ENCODE results near the gene SMYD1.
A peak's percentile ranks its signal among the peaks of the same experiment; 100 is the strongest.
"Not testable (repeated sequence)": the region's sequence is repeated elsewhere in the genome, so short reads cannot be mapped to it uniquely, and the experiment has no call there.

Gene SMYD1

DNA sequence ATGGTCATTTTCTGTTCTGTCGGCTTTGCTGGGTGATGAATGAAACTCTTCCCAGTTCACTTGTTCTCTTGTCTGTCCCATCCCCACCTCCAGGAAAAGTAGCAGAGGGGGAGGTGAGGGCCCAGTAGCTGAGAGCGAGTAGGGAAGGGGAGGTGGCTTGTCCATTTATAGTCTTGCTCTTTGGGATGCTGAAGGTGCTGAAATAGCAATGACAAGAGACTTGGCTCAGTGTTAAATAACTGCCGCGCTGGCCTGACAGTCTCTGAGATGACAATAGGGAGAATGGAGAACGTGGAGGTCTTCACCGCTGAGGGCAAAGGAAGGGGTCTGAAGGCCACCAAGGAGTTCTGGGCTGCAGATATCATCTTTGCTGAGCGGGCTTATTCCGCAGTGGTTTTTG lies at the start of gene SMYD1:
TSS of gene SMYD1 (plus strand) at position 228 of the 400 bp plus-strand sequence. CDS start at position 268, 40 bp downstream.
- Mint-ChIP-seq H3K36me3 (ENCODE audit: low read depth) (no peaks in the 10 kb centered on the region), H3K4me1 (ENCODE audit: low read depth) (peaks cover 5% of the 10 kb centered on the region), H3K27me3 (no peaks in the 10 kb centered on the region), H3K9me3 (no peaks in the 10 kb centered on the region), H3K27ac (no peak within 1 kb of the TSS), H3K4me3 (no peak within 1 kb of the TSS)

DNA sequence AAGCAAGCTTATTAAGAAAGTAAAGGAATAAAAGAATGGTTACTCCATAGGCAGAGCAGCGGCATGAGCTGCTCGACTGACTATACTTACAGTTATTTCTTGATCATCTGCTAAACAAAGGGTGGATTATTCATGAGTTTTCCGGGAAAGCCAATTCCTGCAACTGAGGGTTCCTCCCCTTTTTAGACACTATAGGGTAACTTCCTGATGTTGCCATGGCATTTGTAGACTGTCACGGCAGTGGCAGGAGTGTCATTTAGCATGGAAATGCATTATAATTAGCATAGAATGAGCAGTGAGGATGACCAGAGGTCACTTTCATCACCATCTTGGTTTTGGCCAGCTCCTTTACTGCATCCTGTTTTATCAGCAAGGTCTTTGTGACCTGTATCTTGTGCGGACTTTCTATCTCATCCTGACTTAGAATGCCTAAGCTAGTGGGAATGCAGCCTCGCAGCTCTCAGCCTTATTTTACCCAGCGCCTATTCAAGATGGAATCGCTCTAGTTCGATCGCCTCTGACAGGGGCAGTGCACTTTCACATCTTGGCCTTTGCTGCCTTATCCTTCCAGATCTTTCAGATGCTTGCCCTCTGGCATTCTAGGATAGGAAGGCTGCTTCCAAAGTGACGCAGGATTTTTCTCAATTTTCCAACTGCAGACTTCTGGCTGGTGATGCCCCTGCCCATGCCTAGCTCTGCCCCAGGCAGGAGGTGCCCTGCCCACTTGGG lies 49.4 kb upstream of the SMYD1 start:
- H3K4me1 Mint-ChIP-seq (ENCODE audit: low read depth) = peaks cover 26% of the 10 kb centered on the region
- H3K36me3 Mint-ChIP-seq (ENCODE audit: low read depth); H3K9me3 Mint-ChIP-seq; H3K27me3 Mint-ChIP-seq; H3K27ac Mint-ChIP-seq: not testable (repeated sequence)
- H3K4me3 Mint-ChIP-seq = peak overlapping the region; percentile 43

GRCh38 chr2:88018909-88019308 lies 48.7 kb upstream of the SMYD1 start:
- Mint-ChIP-seq H3K4me3 (no peak overlapping the region), H3K27me3 (no peaks in the 10 kb centered on the region), H3K27ac (no peak overlapping the region), H3K4me1 (ENCODE audit: low read depth) (peaks cover 26% of the 10 kb centered on the region), H3K36me3 (ENCODE audit: low read depth) (peaks cover 6% of the 10 kb centered on the region), H3K9me3 (peaks cover 7% of the 10 kb centered on the region)

- H3K36me3 Mint-ChIP-seq (ENCODE audit: low read depth) = peaks cover 6% of the 10 kb centered on the region
- peaks cover 20% of the 10 kb centered on the region for H3K4me1 Mint-ChIP-seq (ENCODE audit: low read depth)
- H3K9me3 Mint-ChIP-seq = peaks cover 7% of the 10 kb centered on the region
- no peak overlapping the region for H3K27ac Mint-ChIP-seq
- no peak overlapping the region for H3K4me3 Mint-ChIP-seq
- H3K27me3 Mint-ChIP-seq = no peaks in the 10 kb centered on the region
Observed at GRCh38 chr2:88019985-88020384, 47.6 kb upstream of the SMYD1 start.

DNA sequence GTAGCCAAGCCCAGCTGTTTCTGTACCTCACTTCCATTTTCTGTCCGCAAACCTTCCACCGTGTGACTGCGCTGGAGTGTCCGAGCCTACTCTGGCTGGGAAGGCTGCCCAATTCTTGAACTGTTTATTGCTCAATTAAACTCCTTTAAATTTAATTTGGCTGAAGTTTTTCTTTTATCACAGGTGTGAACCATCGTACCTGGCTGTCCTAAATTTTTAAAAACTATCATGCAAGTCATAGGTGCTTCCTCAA lies 45.0 kb upstream of the SMYD1 start:
- H3K36me3 Mint-ChIP-seq (ENCODE audit: low read depth) = peaks cover 17% of the 10 kb centered on the region
- peaks cover 7% of the 10 kb centered on the region for H3K9me3 Mint-ChIP-seq
- no peaks in the 10 kb centered on the region for H3K27me3 Mint-ChIP-seq
- H3K4me1 Mint-ChIP-seq (ENCODE audit: low read depth) = peaks cover 13% of the 10 kb centered on the region
- no peak overlapping the region for H3K4me3 Mint-ChIP-seq
- no peak overlapping the region for H3K27ac Mint-ChIP-seq

GRCh38 chr2:88024509-88024908 lies 43.1 kb upstream of the SMYD1 start:
- peaks cover 32% of the 10 kb centered on the region for H3K36me3 Mint-ChIP-seq (ENCODE audit: low read depth)
- H3K4me1 Mint-ChIP-seq (ENCODE audit: low read depth) = peaks cover 28% of the 10 kb centered on the region
- no peaks in the 10 kb centered on the region for H3K9me3 Mint-ChIP-seq
- H3K27ac Mint-ChIP-seq = no peak overlapping the region
- no peak overlapping the region for H3K4me3 Mint-ChIP-seq
- no peaks in the 10 kb centered on the region for H3K27me3 Mint-ChIP-seq

GRCh38 chr2:88027697-88028389 lies 39.8 kb upstream of the SMYD1 start:
- peaks cover 28% of the 10 kb centered on the region for H3K4me1 Mint-ChIP-seq (ENCODE audit: low read depth)
- peak overlapping the region; percentile 78 for H3K4me3 Mint-ChIP-seq
- H3K9me3 Mint-ChIP-seq = no peaks in the 10 kb centered on the region
- peak overlapping the region; percentile 92 for H3K27ac Mint-ChIP-seq
- H3K36me3 Mint-ChIP-seq (ENCODE audit: low read depth) = peaks cover 40% of the 10 kb centered on the region
- no peaks in the 10 kb centered on the region for H3K27me3 Mint-ChIP-seq

DNA sequence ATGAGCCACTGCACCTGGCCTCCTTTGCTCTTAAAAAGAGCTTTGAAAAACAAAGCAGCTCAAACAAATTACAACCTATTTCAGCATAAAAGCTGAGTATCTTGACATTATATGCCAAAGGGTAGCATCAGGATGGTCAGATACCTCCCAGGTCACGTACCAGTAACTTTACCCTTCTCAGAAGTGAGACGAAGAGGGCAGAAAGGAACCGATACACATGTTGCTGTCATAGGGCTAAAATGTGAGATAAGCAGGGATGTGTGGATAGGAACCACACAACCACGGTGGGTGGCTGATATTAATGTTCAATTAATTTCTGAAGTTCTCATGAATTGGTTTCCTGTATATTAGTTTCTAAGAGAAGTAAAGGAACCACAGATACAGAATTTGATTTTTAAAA lies 38.7 kb upstream of the SMYD1 start:
- H3K9me3 Mint-ChIP-seq = no peaks in the 10 kb centered on the region
- no peak overlapping the region for H3K4me3 Mint-ChIP-seq
- H3K36me3 Mint-ChIP-seq (ENCODE audit: low read depth) = peaks cover 42% of the 10 kb centered on the region
- H3K4me1 Mint-ChIP-seq (ENCODE audit: low read depth) = peaks cover 33% of the 10 kb centered on the region
- no peaks in the 10 kb centered on the region for H3K27me3 Mint-ChIP-seq
- peak overlapping the region; percentile 71 for H3K27ac Mint-ChIP-seq

DNA sequence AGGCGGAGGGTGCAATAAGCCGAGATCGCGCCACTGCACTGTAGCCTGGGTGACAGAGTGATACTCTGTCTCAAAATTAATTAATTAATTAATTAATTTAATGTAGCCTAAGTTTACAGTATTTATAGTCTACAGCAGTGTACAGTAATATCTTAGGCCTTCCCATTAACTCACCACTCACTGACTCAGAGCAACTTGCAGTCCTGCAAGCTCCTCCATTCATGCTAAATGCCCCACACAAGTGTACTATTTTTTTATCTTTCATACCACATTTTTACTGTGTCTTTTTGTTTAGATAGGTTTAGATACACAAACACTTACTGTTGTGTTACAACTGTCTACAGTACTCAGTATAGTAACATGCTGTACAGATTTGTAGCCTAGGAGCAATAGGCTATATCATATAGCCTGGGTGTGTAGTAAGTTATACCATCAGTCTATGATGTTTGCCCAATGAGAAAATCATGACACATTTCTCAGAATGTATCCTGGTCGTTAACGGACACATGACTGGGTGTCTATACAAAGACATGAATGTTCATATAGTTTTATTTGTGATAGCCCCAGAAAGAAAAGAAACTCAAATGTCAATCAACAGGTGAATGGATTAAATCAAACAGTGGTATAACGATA lies 35.4 kb upstream of the SMYD1 start:
- no peak overlapping the region for H3K4me3 Mint-ChIP-seq
- H3K27ac Mint-ChIP-seq = no peak overlapping the region
- H3K9me3 Mint-ChIP-seq = peaks cover 6% of the 10 kb centered on the region
- H3K4me1 Mint-ChIP-seq (ENCODE audit: low read depth) = peaks cover 41% of the 10 kb centered on the region
- H3K27me3 Mint-ChIP-seq = no peaks in the 10 kb centered on the region
- H3K36me3 Mint-ChIP-seq (ENCODE audit: low read depth) = peaks cover 50% of the 10 kb centered on the region

- Mint-ChIP-seq H3K4me1 (ENCODE audit: low read depth) (peaks cover 47% of the 10 kb centered on the region), H3K9me3 (peaks cover 15% of the 10 kb centered on the region), H3K4me3 (no peak overlapping the region), H3K27ac (no peak overlapping the region), H3K27me3 (no peaks in the 10 kb centered on the region), H3K36me3 (ENCODE audit: low read depth) (peaks cover 42% of the 10 kb centered on the region)
Observed at GRCh38 chr2:88036182-88036581, 31.4 kb upstream of the SMYD1 start.

GRCh38 chr2:88036606-88037005 lies 31.0 kb upstream of the SMYD1 start:
- H3K27ac Mint-ChIP-seq = peak overlapping the region; percentile 33

GRCh38 chr2:88038263-88039105 lies 29.1 kb upstream of the SMYD1 start:
- peaks cover 60% of the 10 kb centered on the region for H3K4me1 Mint-ChIP-seq (ENCODE audit: low read depth)

More at GRCh38 chr2:88036606-88037005, 31.0 kb upstream of the SMYD1 start:
- no peaks in the 10 kb centered on the region for H3K27me3 Mint-ChIP-seq
- peaks cover 15% of the 10 kb centered on the region for H3K9me3 Mint-ChIP-seq
- no peak overlapping the region for H3K4me3 Mint-ChIP-seq
- H3K36me3 Mint-ChIP-seq (ENCODE audit: low read depth) = peaks cover 42% of the 10 kb centered on the region
- H3K4me1 Mint-ChIP-seq (ENCODE audit: low read depth) = peaks cover 50% of the 10 kb centered on the region

GRCh38 chr2:88042476-88042875 lies 25.1 kb upstream of the SMYD1 start:
- Mint-ChIP-seq H3K4me1 (ENCODE audit: low read depth) (peaks cover 69% of the 10 kb centered on the region), H3K27me3 (no peaks in the 10 kb centered on the region), H3K27ac (no peak overlapping the region), H3K36me3 (ENCODE audit: low read depth) (peaks cover 22% of the 10 kb centered on the region), H3K4me3 (no peak overlapping the region), H3K9me3 (peaks cover 9% of the 10 kb centered on the region)

More at GRCh38 chr2:88038263-88039105, 29.1 kb upstream of the SMYD1 start:
- Mint-ChIP-seq H3K27me3 (no peaks in the 10 kb centered on the region), H3K27ac (peak overlapping the region; percentile 81), H3K36me3 (ENCODE audit: low read depth) (peaks cover 32% of the 10 kb centered on the region), H3K9me3 (peaks cover 15% of the 10 kb centered on the region), H3K4me3 (peak overlapping the region; percentile 5)

- Mint-ChIP-seq H3K4me1 (ENCODE audit: low read depth) (peaks cover 75% of the 10 kb centered on the region), H3K36me3 (ENCODE audit: low read depth) (peaks cover 33% of the 10 kb centered on the region)
- H3K27me3 Mint-ChIP-seq, H3K4me3 Mint-ChIP-seq, H3K27ac Mint-ChIP-seq, H3K9me3 Mint-ChIP-seq: not testable (repeated sequence)
Observed at GRCh38 chr2:88045561-88045960, 22.1 kb upstream of the SMYD1 start.

- no peaks in the 10 kb centered on the region for H3K9me3 Mint-ChIP-seq
- no peaks in the 10 kb centered on the region for H3K27me3 Mint-ChIP-seq
- H3K36me3 Mint-ChIP-seq (ENCODE audit: low read depth) = peaks cover 59% of the 10 kb centered on the region
- H3K27ac Mint-ChIP-seq = no peak overlapping the region
- no peak overlapping the region for H3K4me3 Mint-ChIP-seq
- H3K4me1 Mint-ChIP-seq (ENCODE audit: low read depth) = peaks cover 86% of the 10 kb centered on the region
Observed at GRCh38 chr2:88048541-88048940, 19.1 kb upstream of the SMYD1 start.
